Right ventricle myocardium superior (tissue), 1 donor: ENCODE measurements around the gene ERMAP. TPM values are rescaled to one million over a fixed set of nuclear protein-coding genes. Genes with fewer than 3 reads are reported as not detected.
"Not testable (repeated sequence)": the region's sequence is repeated elsewhere in the genome, so short reads cannot be mapped to it uniquely, and the experiment has no call there.

Experiments used
- ATAC-seq: fragments of 200-7000 bp; cut with Tn5 transposase; one replicate; pipeline ENCODE4 v1.9.1; 2020; ENCODE audit warnings: mild to moderate bottlenecking; ENCODE audit not compliant: poor library complexity
- DNase-seq: peaks from one replicate; pipeline ENCODE4 v3.0.0-alpha.2; 2020
- intact Hi-C: fragments of 100-400 bp; cut with DNase I; formaldehyde crosslinking; loops from one replicate; pipeline ENCODE4 v1.11.2; 2022
- total RNA-seq: library from RNA; stranded (reverse); fragmentation: NEBNext Ultra II Directional; extraction: Animal tissue kit (Norgen Biotek cat#: 25700); gene quantifications from one replicate; pipeline ENCODE4 v1.2.1, GENCODE V29; 2021
- donor health status: DM: no; HTN: yes; CAD: no; lungs with severe emphysema.

The ERMAP gene
- total RNA-seq, 1 donor from 2014 or later = 3.6 TPM

DNA sequence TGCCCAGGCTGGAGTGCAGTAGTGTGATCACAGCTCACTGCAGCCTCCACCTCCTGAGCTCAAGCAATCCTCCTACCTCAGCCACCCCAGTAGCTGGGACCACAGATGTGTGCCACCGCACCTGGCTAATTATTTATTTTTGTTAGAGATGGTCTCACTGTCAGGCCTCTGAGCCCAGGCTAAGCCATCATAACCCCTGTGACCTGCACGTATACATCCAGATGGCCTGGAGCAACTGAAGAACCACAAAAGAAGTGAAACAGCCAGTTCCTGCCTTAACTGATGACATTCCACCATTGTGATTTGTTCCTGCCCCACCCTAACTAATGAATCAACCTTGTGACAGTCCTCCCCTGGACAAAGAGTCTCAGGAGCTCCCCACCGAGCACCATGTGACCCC lies 39.6 kb downstream of the ERMAP start:
- DNase-seq, ATAC-seq, intact Hi-C loops: not testable (repeated sequence)

- DNase-seq, intact Hi-C loops: not testable (repeated sequence)
Measured at GRCh38 chr1:42859366-42859765, 42.4 kb downstream of the ERMAP start.

DNA sequence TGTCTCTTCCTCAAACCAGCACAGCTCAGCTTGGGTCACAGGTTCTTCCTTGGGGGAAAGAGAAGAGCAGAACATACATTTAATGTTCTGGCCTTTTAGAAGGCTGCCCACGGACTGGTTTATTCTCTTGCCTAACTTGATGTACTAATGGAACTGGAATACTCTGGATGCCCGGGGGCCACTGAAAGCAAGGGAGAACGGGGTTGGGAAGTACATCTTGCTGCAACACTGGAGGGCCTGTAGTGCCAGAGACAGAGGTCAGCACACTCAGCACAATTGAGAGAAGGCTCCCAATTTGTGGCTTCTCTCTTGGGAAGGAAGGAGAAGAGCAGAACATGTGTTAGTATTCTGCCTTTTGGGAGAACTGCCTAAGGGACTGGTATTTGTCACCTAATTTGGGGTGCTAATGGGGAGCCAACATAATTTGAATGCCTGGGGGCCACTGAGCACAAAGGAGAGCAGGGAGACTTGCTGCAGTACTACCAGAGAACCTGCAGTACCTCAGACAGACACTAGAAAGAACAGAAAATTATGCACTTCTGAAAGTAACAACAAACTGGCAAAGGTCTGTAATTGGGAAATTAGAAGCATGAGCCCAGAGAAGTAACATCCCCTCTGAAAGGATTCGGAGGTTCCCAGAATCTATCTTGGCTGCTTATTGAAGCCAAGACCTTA lies 43.6 kb downstream of the ERMAP start:
- intact Hi-C loops = no loop called here
- no peak for ATAC-seq
- DNase-seq = no peak

More at GRCh38 chr1:42859366-42859765, 42.4 kb downstream of the ERMAP start:
- ATAC-seq = not testable (repeated sequence)

- DNase-seq (no peak), ATAC-seq (no peak)
- intact Hi-C loops = no loop called here
Measured at GRCh38 chr1:42861014-42861399, 44.1 kb downstream of the ERMAP start.

- intact Hi-C loops = no loop called here
- no peak for DNase-seq
- ATAC-seq = no peak
Measured at GRCh38 chr1:42866549-42866948, 49.6 kb downstream of the ERMAP start.

GRCh38 chr1:42868466-42868865 lies 51.5 kb downstream of the ERMAP start:
- DNase-seq, intact Hi-C loops, ATAC-seq: not testable (repeated sequence)

- ATAC-seq, intact Hi-C loops, DNase-seq: not testable (repeated sequence)
Measured at GRCh38 chr1:42869254-42869653, 52.3 kb downstream of the ERMAP start.

GRCh38 chr1:42869751-42870150 lies 52.8 kb downstream of the ERMAP start:
- intact Hi-C loops, ATAC-seq, DNase-seq: not testable (repeated sequence)

DNA sequence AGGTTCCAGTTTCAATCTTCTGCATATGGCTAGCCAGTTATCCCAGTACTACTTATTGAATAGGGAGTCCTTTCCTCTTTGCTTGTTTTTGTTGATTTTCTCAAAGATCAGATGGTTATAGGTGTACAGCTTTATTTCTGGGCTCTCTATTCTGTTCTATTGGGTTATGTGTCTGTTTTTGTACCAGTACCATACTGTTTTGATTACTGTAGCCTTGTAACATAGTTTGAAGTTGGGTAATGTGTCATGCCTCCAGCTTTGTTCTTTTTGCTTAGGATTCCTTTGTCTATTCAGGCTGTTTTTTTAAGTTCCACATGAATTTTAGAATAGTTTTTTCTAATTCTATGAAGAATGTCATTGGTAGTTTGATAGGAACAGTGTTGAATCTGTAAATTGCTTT lies 56.2 kb downstream of the ERMAP start:
- intact Hi-C loops, DNase-seq: not testable (repeated sequence)

GRCh38 chr1:42873670-42874069 lies 56.7 kb downstream of the ERMAP start:
- ATAC-seq (no peak), DNase-seq (no peak)
- intact Hi-C loops = no loop called here

More for the DNA sequence above, 56.2 kb downstream of the ERMAP start:
- not testable (repeated sequence) for ATAC-seq

GRCh38 chr1:42876009-42876408 lies 59.1 kb downstream of the ERMAP start:
- intact Hi-C loops = no loop called here
- no peak for ATAC-seq
- no peak for DNase-seq

- ATAC-seq (peak; percentile 61), DNase-seq (no peak)
- intact Hi-C loops = no loop called here
Measured at GRCh38 chr1:42877380-42877779, 60.5 kb downstream of the ERMAP start.

DNA sequence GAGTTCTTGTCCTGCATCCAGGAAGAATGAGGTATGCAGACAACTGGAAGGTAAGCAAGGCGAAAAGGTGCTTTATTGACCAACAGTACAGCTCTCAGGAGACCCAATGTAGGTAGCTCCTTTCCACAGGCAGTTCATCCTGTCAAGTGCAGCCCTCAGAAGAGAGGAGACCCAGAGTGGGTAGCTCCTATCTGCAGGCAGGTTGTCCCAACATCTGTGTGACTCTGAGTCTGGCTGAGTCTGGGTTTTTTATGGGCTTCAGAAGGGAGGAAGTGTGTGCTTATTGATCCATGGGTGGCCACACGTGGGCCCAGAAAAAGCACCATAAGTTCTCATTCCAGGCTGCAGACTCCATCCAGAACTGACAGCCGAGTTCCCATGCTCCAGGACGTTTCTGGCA lies 63.5 kb downstream of the ERMAP start:
- DNase-seq = no peak
- intact Hi-C loops = no loop called here
- ATAC-seq = no peak

GRCh38 chr1:42886046-42886739 lies 69.3 kb downstream of the ERMAP start:
- ATAC-seq = no peak
- intact Hi-C loops = no loop called here

GRCh38 chr1:42886800-42887199 lies 69.9 kb downstream of the ERMAP start:
- no peak for DNase-seq
- intact Hi-C loops = no loop called here
- ATAC-seq = no peak

More at GRCh38 chr1:42886046-42886739, 69.3 kb downstream of the ERMAP start:
- DNase-seq = no peak

DNA sequence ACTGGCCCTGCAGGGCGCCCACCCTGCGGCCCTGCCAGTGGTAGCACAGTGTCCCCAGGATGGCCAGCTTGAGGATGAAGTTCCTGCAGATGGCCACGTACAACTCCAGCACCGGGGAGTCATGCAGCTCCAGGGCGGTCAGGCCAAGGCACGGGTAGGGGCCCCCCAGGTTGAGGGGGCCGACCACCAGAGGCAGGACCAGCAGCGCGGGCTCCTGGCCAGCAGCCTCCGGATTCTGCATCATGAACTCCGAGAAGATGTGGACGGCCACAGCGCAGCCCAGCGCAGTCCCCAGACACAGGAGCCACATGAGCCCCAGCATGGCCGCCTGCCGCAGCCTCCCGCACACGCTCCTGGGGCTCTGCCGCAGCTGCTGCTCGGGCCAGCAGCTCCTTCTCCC lies 70.4 kb downstream of the ERMAP start:
- intact Hi-C loops = no loop called here

GRCh38 chr1:42888013-42888633 lies 71.2 kb downstream of the ERMAP start:
- peak; percentile 40 for DNase-seq
- ATAC-seq = no peak
- intact Hi-C loops = no loop called here

More for the DNA sequence above, 70.4 kb downstream of the ERMAP start:
- no peak for DNase-seq
- no peak for ATAC-seq

DNA sequence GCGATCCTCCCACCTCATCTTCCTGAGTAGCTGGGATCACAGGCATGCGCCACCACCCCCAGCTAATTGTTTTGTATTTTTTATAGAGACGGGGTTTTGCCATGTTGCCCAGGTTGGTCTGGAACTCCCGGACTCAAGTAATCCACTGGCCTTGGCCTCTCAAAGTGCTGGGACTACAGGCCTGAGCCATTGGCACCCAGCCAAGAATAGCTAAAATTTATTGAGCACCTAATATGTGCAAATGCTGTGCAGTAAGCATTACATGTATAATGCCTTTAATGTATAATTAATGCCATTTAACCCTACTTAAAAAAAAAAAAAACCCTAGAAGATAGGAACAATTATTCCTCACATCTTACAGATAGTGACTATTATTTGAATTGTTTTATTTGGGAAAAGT lies 72.3 kb downstream of the ERMAP start:
- intact Hi-C loops = no loop called here
- DNase-seq (no peak), ATAC-seq (no peak)

- ATAC-seq (no peak), DNase-seq (no peak)
- intact Hi-C loops = no loop called here
Measured at GRCh38 chr1:42891465-42892138, 74.7 kb downstream of the ERMAP start.
